DOHH2 (cell line): ENCODE data around the gene KIF18A.

Source experiments
- CTCF ChIP-seq: fragments of 200-600 bp; sonication (generic); IDR thresholded peaks from one replicate; pipeline ENCODE4 v1.5.1; 2014; ENCODE audit warnings: antibody characterized with exemption, mild to moderate bottlenecking, low read depth, low read length; ENCODE audit not compliant: poor library complexity, severe bottlenecking
- EZH2phosphoT487 ChIP-seq: fragments of 200-600 bp; sonication (generic); IDR thresholded peaks from 2 replicates; pipeline ENCODE4 v1.6.1; 2017; ENCODE audit warnings: borderline replicate concordance, mild to moderate bottlenecking, antibody characterized with exemption, low read length, moderate library complexity, mixed read lengths

- TF ChIP-seq CTCF = no peak
- no peak for TF ChIP-seq EZH2phosphoT487
Observed at GRCh38 chr11:28110821-28111200, 2.9 kb upstream of the KIF18A start.
